OCI-LY7 (cell line): Measurements from ENCODE around the gene ANKFY1.

Source experiments
- CTCF ChIP-seq: fragments of 200-600 bp; sonication (generic); conservative IDR thresholded peaks from 2 replicates; pipeline ENCODE4 v1.5.1; 2014; ENCODE audit warnings: mild to moderate bottlenecking, antibody characterized with exemption, low read length, moderate library complexity, mixed read lengths
- EZH2phosphoT487 ChIP-seq: fragments of 200-600 bp; sonication (generic); IDR thresholded peaks from 2 replicates; pipeline ENCODE4 v1.6.1; 2018; ENCODE audit warnings: low read depth, borderline replicate concordance, mild to moderate bottlenecking, mixed run types, antibody characterized with exemption, low read length, moderate library complexity, mixed read lengths

- TF ChIP-seq CTCF (no peak), EZH2phosphoT487 (no peak)
Measured at GRCh38 chr17:4247361-4247970, 16.3 kb downstream of the ANKFY1 start.
